D341Med (cell line): ENCODE data around the gene ELMO1.
A peak's percentile ranks its signal among the peaks of the same experiment; 100 is the strongest.

Experiments used
- DNase-seq: peaks from one replicate; pipeline ENCODE4 v3.0.0; 2012; ENCODE audit warnings: low spot score

The ELMO1 gene

GRCh38 chr7:37267251-37267650, 181.4 kb downstream of the ELMO1 start:
- DNase-seq: no peak

DNA sequence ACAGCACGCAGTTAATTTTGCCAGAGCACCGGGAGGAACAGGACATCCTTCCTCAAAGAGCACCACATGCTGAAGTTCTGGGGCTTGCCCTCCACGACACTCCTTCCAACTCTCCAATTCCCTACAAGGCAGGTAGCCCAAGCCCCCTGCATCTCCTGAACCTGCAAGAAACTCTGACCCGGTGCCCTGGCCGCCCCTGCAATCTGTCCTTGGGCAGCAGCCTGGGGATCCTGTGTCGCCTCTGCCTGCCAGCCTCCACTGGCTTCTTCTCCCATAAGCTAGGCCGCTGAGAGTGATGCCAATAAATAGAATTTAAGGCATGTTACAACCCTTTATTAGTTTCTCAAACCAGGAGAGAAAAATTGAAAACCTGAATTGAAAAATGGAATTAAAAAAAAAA, 182.8 kb downstream of the ELMO1 start:
- no peak for DNase-seq

- DNase-seq: no peak
Observed at GRCh38 chr7:37265006-37265405, 183.7 kb downstream of the ELMO1 start.

DNA sequence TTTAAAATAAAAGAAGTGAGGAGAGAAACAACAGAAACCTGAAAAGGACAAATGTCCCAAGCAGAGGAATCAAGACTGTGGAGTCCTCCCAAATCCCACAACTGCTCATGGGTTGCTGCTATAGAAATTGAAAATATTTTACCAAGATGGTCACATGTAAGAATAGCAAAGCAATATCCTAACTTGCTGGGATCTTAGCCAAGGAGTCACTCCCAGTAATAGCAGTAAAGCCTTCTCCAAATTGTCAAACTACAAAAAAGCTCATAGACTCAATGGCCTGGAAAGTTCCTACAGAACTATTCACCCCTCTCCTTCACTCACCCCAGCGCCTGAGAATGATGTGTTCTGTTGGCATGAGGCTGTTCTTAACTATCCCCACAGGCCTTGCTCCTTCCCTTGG, 186.5 kb downstream of the ELMO1 start:
- DNase-seq: no peak

- DNase-seq: no peak
Observed at GRCh38 chr7:37259319-37259821, 189.3 kb downstream of the ELMO1 start.

DNA sequence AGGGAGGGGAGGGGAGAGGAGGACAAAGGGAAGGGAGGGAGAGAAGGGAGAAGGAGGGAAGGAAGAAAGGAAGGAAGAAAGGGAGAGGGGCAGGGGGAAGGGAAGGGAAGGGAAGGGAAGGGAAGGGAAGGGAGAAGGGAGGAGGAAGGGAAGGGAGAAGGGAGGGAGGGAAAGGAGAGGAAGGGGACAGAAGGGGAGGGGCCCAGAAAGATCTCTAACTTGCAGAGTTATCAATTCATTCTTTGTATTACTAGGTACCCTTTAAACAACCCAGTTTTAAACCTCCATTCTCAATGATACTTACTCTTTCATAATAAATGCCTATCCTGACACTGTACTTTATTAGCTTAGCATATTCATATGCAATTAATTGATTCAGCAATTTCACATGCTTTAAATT, 192.0 kb downstream of the ELMO1 start:
- no peak for DNase-seq

- DNase-seq: no peak
Observed at GRCh38 chr7:37255327-37255944, 193.2 kb downstream of the ELMO1 start.

DNA sequence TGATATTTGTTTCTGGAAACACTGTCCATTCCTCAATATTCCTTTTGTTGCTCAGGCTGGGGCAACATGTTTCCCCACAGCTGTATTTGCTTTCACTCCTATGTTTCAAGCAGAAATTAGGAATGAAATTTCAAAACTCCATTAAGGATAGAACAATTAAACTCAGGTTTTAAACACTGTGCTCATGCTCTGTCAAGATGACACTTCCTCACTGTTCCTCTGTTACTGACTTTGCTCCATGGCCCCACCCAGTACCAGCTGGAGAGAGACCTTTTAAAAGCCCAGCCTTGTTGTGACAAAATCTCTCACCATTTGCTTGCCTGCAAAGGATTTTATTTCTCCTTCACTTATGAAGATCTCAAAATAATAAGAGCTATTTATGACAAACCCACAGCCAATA, 197.4 kb downstream of the ELMO1 start:
- DNase-seq: no peak

DNA sequence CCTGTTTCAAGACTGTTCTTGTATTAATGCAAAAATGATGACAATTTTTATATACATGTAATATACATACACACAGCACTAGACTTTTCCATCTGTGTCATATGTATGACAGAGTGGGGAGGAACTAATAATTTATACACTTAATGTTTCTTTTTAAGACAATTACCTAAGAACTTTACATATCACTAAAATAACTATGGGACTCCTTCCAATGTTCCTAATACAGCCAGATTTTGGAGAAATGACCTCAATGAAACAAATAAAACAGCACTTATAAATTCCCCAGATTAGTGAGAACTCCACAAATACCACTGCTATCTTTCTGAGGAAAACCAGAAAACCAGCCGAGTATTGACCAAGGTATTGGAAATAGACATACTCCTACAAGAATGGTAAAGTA, 199.4 kb downstream of the ELMO1 start:
- DNase-seq: no peak

DNA sequence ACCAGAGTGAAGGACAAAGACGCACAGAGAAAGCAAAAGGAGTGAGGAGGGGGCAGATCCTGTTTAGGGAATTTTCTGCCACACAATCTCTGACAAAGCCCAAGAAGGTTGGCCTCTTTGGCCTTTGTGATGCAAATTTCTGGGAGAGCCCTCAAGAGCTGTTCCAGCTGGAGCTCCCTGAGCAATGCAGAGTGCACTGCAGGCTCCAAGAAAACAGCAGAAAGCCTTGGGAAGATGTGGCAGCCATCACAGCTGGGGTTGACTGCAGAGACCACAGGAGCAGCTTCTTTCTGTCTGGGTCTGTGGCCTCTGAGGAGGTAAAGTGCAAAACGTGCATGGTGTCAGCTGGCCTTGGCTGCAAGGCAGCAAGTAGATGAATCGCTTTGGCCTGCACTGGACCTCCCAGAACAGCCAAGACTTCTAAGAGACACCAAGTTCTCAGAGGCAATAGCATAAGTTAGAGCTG, 200.2 kb downstream of the ELMO1 start:
- DNase-seq: no peak

GRCh38 chr7:37247861-37248260, 200.8 kb downstream of the ELMO1 start:
- DNase-seq: no peak

DNA sequence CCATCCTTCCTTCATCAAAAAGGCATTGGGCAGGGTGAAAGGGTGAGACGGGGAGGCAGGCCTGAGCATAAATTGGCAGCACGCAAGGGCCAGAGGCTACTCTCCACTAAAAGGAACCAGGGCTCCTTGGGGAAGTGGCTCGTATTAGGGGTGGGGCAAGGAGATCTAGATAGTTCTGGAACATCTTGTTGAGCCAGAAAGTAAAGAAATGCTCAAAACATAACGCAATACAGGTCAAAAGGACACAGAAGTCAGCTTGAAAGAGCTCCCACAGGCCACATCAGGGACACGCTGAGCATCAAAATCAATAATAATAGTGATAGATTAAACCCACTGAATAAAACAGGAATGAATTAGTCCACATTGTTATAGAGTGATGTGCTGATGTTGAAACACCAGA, 203.1 kb downstream of the ELMO1 start:
- DNase-seq: no peak

DNA sequence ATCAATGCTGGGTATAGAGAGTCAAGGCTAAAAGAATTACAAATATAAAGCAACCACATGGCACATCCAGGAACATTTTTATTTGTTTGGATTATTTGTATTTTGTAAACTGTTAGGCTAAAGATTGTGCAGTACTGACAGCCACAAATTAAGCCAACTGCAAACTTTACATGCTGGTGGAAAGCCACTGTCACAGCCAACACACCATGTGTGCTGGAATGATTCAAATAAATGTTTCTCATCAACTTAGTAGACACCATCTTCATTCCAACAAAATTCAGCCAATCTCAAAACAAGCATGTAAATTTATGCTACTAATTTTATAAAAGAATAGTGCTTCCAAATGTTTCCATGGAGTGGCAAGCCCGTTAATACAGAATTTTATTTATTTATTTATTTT, 211.8 kb downstream of the ELMO1 start:
- DNase-seq: no peak

GRCh38 chr7:37235813-37236212, 212.9 kb downstream of the ELMO1 start:
- DNase-seq: no peak

GRCh38 chr7:37234928-37235327, 213.7 kb downstream of the ELMO1 start:
- peak; percentile 46 for DNase-seq

- DNase-seq: no peak
Observed at GRCh38 chr7:37234334-37234733, 214.3 kb downstream of the ELMO1 start.

- no peak for DNase-seq
Observed at GRCh38 chr7:37231613-37232012, 217.1 kb downstream of the ELMO1 start.

- no peak for DNase-seq
Observed at GRCh38 chr7:37230221-37230620, 218.4 kb downstream of the ELMO1 start.

DNA sequence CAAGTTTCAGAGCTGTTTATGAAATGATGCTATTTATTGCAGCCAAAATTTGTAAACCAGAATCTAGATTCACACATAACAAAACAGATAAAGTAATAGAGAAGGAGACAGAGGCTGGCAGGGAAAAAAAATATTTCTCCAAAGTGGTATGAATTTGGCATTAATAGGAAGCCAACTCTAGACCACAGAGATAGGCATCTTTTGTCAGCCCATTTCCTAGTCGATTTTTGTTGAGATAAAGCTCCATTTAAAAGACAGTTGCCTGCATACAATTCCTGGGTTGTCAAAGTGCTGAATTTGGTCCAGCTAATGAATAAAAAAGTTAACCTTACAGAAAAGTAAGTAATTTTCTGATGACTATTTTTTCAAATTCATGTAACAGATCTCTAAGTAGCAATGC, 219.3 kb downstream of the ELMO1 start:
- no peak for DNase-seq

DNA sequence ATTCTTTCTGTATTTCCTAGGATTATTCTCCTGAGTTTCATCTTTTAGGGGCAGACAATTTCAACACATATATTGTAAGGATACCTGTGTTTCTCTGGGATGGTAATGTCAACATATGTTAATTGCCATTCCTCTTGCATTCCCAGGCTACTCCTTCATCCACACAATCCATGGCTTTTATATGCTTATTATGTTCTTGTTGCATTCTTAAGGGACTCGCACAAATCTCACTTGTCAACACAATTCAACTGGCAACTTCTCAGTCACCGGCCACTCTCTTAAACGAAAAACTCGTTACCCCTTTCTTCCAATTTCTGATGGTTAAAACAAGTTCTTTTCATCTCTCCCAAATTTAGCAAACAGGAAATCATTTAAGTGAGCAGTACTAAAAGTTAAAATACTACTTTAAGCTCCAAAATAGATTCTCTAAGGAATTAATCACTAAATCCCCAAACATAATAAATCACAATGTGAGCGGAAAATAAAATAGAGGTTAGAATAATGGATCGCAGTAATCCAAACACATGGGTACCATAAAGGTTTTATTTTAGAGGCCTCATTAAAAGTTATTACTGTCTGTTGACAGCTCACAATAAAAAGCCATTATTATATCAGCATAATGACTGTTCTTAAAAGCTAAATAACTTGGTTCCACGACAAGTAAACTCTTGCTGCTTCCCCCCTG, 223.2 kb downstream of the ELMO1 start:
- no peak for DNase-seq

- DNase-seq: no peak
Observed at GRCh38 chr7:37224746-37225145, 223.9 kb downstream of the ELMO1 start.

DNA sequence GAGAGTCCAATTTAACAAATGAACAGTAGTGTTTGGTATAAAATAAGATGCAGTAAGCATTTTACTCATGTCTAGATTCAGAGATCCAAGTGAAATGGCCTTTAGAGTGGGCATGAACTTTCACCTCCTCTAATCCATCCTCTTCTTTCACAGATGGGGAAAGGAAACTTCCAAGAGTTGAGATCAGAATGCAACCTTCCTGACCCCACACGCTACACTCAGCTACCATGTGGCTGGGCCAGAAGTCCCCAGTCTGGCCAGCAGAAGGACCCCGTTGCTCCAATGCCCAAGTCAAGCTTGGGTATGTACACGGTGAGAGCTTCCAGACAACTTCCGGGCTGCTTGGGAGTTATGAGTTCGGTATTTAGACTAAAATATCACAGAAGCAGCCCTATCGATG, 228.0 kb downstream of the ELMO1 start:
- no peak for DNase-seq

DNA sequence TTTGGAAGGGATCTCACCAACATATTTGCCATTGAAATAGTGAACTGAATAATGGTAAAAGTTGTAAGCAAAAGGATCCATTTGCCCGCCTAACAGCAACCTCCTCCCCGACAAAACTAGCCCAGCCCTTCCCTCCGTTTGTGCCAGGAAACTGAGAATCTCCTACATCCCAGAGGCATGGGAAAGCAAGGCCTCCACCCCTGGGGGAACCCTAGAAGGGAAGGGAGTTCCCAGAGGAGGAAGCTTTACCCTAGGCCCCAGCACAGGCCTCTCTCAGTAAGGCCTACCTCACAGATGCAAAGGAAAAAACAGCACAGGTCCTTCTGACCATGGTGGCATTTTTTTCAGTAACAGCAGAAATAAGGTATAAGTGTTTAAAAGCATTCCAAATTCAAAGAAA, 229.7 kb downstream of the ELMO1 start:
- DNase-seq: no peak

DNA sequence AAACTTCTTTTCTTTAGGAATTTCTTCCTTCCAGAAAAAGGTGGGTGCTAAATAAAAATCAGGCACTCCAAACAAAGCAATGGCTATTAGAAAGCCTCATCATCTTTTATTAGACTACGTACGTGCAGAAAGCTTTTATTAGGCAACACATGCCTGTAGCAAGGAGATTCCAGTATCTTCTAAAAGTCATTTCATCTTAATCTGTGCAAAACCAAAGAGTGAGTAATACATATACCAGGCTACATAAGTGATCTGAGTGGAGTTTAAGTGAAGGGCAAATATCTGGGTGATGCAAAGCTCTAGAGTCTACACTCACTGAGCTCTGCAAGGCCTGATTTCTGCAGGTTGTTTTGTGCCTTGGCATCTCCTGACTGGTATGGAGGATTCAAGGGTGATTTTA, 231.7 kb downstream of the ELMO1 start:
- DNase-seq: no peak
